ENCODE measurements around the gene CHRNA3.

Gene CHRNA3

DNA sequence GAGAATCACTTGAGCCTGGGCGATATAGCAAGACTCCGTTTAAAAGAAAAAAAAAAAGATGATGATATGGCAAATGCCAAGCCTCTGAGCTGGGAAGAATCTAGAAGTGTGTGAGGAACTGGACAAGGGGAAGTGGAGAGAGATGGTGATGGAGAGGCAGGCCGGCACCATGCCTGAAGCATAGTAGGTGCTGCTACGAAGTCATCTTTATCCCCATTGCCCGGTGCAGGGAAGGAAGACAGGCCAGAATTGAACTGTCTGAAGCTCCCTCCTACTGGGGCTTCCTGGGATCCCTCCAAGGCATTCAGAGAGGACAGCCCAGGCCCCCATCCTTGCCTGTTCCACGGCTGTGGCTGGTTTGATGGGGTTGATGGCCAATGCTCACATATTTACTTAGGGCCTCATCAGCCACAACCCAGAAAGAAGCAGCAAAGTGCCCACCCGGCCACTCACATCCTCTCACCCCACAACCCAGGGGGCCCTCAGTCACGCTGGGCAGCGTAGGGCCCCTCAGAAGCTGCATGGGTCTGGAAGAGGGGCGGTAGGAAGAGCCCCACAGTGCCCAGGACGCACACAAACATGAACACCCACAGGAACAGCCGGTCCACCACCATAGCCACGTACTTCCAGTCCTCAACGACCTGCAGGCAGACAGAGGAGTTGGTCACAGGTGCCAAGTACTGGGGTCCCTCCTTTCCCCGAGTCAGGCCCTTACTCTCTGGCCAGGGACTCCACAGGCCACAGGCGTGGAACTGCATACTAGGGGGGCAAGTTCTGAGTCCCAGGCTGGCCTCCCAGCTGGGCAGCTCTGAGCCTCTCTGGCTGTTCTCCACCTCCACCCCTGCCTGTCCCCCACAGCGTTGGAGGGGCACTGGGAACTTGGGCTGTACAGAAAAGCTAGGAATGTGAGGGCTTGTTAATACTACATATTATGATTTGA, 4.1 kb upstream of the CHRNA3 start:
- Histone ChIP-seq H3K27ac (no peak overlapping the region), H3K4me3 (no peak overlapping the region)
- no peak for TF ChIP-seq CTCF (IDR thresholded peaks at IDR 0.05)
- DNase-seq (ENCODE audit: low spot score) = no peak

DNA sequence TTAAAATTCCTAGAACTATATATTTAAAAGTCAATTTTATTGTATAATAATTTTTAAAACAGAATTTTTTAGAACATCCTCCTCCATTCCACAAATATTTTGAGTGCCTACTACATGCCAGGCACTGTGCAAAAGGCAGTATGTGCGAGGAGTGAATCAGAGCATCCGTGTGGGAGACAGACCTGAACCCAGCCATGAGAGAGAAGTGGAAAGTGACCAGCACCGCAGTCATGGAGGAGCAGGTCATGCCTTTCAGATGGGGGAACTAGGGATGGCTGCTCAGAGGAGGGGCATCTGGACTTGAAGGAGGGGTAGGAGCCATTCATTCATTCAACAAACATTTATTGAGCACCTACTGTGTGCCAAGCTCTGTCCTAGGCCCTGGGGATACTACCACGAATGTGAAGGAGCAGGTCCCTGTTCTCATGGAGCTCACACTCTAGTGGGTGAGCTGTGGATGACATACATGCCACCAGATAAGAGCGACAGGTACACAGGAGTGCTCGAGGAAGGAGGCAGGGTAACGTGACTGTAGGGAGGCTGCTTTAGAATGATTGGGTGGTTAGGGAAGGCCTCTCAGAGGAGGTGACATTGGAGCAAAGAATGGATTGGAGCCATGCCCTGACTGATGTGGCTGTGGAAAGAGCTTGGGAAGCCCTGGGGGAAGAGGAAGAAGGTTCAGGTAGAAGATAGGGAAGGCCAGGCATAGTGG, 3.1 kb upstream of the CHRNA3 start:
- Histone ChIP-seq H3K4me3 (no peak overlapping the region), H3K27ac (no peak overlapping the region)
- DNase-seq (ENCODE audit: low spot score) = no peak
- no peak for TF ChIP-seq CTCF (IDR thresholded peaks at IDR 0.05)

- no peak for TF ChIP-seq CTCF (IDR thresholded peaks at IDR 0.05)
- Histone ChIP-seq H3K4me3 (no peak overlapping the region), H3K27ac (no peak overlapping the region)
- DNase-seq (ENCODE audit: low spot score) = no peak
These were observed 1.1 kb upstream of the CHRNA3 start for GRCh38 chr15:78621810-78622402.

DNA sequence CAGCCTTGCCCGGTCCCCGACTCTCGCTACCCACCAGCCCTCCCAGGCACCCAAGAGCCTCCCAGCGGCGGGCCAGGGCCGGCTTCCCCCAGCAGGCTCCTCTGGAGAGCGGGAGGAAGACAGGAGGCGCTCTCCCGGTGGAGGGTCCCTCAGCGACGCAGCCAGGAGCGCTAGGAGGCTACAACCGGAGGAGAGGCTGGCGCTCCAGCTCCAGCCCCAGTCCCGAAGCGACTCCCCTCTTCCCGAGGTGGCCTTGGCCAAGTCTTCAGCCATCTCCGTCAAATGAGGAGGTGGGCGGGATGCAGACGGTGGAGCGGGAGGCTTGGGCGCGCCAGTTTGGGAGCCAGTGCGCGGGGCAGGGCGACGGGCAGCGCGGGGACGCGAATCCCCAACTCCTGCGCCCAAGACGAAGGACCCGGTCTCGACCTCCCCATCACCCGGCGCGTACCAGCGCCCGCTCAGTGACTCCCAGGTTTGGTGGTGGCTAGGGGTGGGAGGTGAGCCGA, 722 bp downstream of the CHRNA3 start:
- Histone ChIP-seq H3K27ac (no peak overlapping the region), H3K4me3 (peak overlapping the region; percentile 63)
- TF ChIP-seq CTCF (IDR thresholded peaks at IDR 0.05) = no peak
- no peak for DNase-seq (ENCODE audit: low spot score)

- peak overlapping the region; percentile 63 for H3K4me3 ChIP-seq
- no peak for TF ChIP-seq CTCF (IDR thresholded peaks at IDR 0.05)
These were observed 1.5 kb downstream of the CHRNA3 start for GRCh38 chr15:78619022-78619950.

DNA sequence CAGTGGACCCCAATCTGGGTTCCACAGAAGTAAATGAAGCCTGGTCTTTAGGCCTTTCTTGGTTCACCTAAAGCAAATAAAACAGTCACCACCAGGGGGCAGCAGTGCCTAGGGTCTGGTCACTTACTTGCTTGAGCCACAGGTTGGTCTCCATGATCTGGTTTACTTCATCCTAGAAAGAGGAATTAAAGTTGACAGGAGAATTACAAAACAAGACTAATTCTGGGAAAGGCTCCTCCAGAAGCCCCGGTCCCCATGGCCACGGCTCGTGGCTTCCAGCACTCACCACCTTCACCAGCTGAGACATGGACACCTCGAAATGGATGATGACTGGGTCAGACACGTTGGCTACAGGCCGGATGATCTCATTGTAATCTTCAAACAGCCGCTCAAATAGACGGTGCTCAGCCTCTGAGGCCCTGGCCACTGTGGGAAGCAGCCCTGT, 2.3 kb downstream of the CHRNA3 start:
- TF ChIP-seq CTCF (IDR thresholded peaks at IDR 0.05) = peak; percentile 87

More at GRCh38 chr15:78619022-78619950, 1.5 kb downstream of the CHRNA3 start:
- no peak for DNase-seq (ENCODE audit: low spot score)
- H3K27ac ChIP-seq = no peak overlapping the region

More for the DNA sequence above, 2.3 kb downstream of the CHRNA3 start:
- DNase-seq (ENCODE audit: low spot score) = no peak
- H3K4me3 ChIP-seq = no peak overlapping the region
- H3K27ac ChIP-seq = no peak overlapping the region
